ENCODE measurements around the gene ZNF598.

The ZNF598 gene

DNA sequence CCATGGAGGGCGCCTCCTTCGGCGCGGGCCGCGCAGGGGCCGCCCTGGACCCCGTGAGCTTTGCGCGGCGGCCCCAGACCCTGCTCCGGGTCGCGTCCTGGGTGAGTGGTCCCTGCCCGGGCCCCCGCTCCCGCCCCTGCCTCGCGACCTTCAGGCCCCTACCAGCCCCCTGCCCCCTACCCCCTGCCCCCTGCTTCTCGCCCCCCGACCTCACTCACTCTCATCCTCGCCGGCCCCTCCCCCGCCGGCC is 19.6 kb downstream of the ZNF598 start:
- no peak for DNase-seq

DNA sequence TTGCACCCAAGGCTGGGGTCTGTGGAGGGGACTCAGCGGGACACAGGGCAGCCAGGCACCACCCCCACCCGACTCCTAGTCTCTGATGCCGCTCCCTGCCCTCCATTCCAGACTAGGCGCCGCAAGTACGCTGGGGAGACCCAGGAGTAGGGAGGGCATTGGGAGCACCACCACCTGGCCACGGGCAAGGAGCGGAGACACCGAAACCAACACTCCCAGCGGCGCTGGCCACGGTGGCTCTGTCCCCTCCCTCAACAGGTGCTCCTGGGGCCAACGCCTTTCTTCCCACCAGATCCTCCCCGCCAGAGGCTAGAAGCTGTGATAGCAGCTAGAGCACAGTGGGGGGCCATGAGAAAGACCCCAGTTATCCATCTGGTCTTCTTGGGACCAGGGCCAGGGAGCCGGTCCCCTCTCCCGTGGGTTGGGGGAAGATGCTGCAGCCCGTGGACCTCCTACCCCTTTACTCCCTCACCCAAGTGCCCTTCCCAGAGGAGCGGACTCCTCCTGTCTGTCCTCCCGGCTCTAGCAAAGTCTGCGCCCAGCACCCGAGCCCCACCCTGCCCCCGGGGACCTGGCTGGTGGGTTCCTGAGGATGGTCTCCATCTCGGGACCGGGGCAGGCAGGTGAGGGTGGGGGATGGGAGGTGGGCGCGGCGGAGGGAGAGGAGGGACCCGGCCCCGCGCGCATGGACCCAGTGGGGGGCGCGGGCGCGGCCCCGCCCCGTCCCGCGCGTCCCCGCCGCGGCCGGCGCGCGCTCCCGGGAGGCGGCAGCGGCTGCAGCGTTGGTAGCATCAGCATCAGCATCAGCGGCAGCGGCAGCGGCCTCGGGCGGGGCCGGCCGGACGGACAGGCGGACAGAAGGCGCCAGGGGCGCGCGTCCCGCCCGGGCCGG is 20.2 kb downstream of the ZNF598 start, which contains the start of gene SYNGR3:
TSS of gene SYNGR3 (plus strand) at position 762 of the 892 bp plus-strand sequence. CDS start 133 bp downstream, outside the sequence.
- DNase-seq, result no peak

DNA sequence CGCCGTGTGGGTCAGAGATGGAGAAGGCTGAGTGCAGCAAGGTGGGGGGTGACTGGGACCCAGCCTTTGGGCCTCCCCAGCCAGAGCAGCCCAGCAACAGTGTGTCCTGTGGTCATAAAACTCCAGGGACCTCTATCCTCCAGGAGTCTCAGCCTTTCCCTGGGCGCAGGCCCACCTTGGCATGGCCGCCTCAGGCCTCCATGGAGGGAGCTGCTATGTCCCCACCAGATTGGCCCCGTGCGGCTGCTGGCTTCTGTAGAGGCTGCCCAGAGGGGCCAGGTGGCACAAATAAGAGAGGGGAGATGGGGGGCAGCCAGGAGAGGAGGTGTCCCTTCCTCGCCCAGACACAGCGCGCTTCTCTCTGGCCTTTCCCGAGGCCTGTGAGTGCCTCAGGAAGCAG is 22.4 kb downstream of the ZNF598 start:
- no peak for DNase-seq

DNA sequence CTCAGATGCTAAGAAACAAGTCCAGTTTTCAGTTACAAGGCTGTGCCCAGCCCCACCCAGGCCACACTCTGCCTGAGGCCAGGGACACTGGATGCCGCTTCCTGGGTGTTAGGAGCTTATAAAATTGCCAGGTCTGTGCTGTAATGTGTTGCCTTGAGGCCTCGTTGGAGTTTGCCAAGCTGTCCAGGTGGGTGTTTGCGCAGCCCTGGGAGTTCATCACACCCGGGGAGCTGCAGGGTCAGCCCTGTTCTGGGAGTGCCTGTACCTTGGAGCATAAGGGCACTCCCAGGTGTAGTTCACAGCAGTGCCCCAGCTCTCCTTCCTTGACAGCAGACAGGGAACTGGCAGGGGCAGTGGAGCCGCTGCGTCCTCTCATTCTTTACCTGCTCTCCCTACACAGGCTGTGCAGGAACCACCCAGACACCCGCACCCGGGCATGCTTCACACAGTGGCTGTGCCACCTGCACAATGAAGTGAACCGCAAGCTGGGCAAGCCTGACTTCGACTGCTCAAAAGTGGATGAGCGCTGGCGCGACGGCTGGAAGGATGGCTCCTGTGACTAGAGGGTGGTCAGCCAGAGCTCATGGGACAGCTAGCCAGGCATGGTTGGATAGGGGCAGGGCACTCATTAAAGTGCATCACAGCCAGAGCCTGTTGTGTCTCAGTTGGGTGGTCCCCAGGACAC is 24.0 kb downstream of the ZNF598 start:
- no peak for DNase-seq

DNA sequence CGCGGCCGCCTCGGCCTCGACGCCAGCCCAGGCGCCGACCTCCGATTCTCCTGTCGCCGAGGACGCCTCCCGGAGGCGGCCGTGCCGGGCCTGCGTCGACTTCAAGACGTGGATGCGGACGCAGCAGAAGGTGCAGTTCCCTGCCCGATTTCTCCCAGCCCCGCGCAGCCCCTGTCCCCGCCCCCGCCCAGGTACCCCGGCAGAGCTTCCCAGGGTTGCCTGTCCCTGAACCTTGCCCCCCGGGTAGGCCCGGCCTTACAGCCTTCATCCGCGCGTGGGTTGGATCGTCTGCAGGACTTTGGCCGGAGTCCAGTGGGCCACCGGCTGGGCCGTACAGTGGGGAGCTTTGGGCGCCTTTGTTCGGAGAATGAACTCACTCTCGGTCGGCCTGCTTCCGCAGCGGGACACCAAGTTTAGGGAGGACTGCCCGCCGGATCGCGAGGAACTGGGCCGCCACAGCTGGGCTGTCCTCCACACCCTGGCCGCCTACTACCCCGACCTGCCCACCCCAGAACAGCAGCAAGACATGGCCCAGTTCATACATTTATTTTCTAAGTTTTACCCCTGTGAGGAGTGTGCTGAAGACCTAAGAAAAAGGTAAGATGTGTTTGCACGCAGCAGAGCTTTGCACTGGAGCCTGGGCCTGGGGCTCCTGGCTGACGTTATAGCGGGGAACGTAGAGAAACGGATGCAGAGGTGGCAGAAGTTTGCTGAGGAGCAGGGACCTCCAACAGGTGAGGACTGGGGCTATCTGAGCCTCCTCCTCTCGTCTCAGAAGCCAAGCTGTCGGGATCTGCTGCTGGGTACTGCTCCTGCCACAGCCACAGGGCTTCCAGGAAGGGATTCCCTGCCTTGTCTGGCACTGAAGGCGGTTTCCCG is 25.0 kb downstream of the ZNF598 start:
- no peak for DNase-seq

DNA sequence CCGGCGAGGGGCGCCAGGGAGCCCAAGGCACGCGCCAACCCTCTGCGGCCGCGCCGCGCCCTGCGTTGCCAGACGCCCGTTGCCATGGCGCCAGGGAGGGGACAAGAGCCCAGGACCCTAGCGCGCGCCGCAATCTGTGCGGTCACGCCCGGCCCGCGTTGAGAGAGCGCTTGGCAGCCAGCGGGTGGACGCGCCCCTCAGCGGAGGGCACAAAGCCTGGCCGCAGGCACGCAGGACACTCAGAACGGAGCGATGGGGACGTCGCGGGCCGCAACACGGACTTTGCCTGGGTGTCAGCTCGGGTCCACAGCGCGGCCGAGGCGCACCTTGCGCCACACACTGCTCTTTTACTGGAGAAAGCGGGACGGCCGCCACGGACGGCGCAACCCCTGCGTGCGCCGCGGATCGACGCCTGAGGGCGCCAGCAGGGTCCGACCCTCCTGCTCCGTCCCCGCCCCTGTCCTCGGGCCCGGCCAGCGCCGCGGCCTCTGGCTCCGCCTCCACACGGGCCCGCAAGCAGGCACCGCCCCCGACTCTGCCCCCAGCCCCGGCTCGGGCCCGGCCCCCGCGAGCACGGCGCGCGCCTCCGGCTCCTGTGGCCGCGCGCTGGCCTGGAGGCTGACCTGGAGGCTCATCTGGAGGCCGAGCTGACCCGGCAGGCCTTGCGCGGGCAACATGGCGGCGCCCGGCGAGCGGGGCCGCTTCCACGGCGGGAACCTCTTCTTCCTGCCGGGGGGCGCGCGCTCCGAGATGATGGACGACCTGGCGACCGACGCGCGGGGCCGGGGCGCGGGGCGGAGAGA is 25.9 kb downstream of the ZNF598 start, which contains the start of gene GFER:
TSS of gene GFER (plus strand) at position 650 of the 803 bp plus-strand sequence. CDS start at position 676, 26 bp downstream.
- peak; percentile 84 for DNase-seq

DNA sequence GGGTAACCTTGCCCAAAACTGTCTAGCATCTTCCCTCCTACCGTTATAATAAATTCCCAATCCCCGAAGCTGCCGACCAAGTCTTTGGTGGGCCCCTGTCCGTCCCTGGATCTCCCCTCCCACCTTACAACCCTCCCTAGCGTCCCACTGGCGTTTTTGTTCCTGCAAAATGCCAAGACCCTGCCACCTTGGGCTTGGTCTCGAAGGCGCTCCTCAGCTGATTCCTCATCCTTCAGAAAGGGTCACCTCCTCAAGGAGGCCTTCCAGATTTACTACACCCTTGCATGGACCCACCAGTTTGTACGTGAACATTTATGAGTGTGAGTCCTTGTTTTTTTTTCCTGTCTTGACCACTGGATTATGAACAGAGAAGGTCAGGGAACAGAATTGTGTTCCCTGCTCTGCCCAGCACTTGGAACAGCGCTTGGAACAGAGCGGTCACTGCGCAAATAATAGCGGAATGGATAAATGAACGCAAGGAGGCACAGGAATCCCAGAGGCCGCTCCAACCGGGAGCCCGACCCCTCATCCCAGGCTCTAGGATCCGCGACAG is 26.6 kb downstream of the ZNF598 start:
- DNase-seq, result no peak

DNA sequence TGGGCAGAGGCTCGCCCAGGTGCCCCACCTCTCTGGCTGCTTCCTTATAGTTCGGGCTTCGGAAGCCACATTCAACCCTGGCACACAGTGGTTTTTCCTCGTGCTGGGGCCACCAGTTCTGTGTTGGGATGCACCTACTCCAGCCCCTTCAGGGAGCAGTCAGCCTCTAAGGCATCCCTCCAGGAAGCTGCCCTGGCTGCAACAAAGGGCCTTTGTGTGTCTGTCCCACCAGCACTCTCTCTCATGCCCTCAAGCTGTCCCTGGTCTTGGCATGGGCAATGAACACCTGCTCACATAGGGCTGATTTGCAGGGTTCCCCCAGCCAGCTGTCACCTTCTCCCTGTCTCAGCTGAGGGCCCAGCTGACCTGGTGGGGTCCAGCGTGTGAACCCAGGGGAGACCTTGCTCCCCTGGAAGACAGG is 27.6 kb downstream of the ZNF598 start:
- no peak for DNase-seq

DNA sequence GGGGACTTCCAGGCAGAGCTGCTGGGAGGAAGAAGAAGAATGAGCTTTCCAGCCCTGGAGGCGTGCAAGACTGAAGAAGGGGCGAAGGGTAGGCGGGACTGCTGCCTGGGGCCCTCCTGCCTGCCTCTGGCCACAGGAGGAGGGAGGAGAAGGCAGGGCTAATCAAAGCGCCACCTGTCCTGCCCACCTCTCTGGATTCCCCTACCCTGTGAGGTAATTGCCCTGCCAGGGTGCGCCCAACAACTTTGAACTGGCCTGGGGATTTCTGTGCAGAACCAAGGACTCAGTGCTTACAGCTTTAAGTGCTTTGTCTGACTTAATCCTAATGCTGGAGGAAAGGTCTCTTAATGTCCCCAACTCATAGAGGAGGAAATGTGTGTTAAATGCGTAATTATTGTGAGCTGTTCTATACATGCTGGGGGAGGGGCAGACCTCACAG is 28.2 kb downstream of the ZNF598 start, which contains the start of gene NOXO1:
TSS of gene NOXO1 (minus strand) at position 72 of the 439 bp plus-strand sequence. CDS start 290 bp downstream, outside the sequence.
- DNase-seq, result no peak

DNA sequence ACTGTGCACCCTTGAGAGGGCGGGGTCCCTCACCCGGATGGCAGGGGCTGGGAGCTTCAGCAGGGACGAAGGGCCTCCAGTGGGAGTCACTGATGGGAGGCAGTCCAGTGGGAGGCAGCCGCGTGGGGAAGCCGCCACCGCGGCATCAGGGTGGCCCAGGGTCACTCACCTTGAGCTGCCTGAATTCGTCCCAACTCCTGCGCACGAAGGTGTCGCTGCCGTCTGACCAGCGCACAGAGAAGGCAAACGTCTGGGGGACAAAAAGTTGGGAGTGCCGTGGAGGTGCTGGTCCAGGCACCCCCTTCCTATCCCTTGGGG is 28.9 kb downstream of the ZNF598 start:
- no peak for DNase-seq

DNA sequence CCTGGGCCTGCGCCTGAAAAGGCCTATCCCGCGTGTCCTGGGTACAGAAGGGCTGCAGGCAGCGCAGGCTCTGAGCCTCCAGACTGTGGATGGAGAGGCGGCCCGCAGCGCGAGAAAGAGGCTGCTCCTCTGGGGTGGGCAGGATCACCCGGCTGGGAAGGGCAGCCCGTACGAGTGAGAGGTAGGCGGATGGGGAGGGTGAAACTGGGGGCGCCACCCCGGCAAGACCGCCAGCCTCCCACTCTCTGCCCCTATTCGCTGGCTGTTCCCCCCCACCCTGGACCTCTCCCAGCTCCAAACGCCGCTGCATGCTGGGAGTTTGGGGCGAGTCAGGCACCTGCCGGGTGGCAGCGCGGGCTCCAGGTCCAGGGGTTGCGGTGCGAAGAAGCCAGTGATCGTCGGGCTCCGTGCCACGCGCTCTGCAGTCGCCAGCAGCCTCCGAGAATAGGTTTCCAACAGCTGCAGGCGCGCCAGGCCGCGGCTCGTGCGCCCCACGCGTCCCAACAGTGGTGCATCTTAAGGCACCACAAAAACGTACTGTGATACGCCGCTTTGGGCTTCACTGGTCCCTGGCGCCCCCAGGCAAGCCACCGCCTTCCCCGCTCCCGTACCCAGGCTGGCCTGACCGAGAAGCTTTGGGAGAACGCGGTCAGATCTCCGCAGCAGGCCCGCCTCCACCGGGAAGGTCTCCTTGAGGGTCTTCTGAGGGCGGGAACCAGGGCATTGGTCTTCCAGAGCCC is 29.4 kb downstream of the ZNF598 start:
- no peak for DNase-seq

DNA sequence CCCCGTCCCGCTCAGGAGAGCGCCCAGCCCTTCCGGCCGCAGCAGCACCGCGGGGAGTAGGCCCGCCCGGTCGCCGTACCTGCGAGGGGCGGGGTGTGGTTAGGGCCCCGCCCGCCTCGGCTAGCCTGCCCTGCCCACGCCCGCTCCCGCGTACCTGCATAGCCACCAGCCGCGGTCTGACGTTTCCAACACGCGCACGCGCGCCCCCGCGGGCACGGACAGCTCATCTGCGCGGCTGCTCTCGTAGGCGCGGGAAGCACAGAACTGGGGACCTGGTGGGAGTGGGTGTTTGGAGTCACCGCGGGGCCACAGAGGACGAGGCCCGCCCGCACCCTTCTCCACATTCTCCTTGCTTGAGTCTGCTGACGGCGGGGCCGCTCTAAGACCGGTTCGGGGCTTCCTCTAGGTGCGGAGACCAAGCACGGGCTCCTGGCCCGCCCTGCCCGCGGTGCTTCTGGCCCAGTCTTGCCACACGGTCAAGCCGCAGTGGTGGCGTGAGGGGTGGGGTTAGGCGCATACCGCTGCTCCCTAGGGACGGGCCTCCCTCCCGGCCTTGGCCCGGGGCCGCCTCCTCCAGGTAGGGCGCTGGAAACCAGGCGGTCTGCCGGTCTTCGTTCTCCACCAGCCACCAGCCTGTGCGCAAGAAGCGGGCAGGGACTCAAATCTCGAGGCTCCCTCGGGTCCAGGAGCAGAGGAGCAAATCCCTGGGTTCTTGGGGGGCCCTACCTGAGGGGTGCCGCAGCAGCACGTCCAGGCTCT is 30.2 kb downstream of the ZNF598 start:
- DNase-seq, result no peak

DNA sequence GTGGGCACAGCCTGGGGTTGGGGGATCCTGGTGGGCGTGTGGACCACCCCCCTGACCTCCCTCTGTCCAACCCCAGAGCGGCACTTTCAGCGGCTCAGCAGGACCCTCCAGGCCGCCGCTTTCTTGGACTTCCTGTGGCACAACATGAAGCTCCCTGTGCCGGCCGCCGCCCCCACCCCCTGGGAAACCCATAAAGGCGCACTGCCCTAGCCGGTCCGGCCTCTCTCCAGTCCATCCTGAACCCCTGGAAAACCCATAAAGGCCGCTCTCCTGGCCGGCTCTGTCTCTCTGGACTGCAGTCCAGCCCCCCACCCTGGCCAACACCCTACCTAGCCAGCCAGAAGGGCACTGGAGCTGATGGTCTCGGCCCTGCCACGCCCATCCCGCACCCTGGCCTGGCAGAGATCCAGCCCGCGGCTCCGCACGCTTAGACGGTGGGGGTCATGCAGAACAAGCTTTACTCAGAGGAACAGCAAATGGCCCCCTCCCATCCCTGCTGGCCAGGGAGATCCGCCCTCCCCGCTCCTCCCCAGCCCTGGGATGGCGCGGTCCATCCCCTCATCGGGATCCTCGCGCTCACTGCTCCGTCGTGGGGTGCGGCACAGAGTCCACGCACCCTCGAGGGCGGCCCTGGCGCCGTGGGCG is 31.0 kb downstream of the ZNF598 start:
- DNase-seq, result no peak

DNA sequence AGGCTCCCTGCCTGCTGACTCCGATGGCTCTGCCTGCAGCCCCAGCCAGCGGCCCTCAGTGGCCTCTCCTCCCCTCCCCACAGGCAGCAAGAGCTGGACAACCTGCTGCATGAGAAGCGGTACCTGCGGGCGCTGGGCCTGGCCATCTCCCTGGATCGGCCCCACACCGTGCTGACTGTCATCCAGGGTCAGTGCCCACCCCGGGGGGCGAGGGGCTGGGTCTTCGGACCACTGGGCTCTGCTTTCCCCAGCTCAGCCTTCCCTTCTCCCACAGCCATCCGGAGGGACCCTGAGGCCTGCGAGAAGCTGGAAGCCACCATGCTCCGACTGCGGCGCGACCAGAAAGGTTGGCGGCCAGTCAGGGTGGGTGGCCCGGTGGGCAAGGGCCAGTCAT is 31.7 kb downstream of the ZNF598 start:
- DNase-seq, result no peak

DNA sequence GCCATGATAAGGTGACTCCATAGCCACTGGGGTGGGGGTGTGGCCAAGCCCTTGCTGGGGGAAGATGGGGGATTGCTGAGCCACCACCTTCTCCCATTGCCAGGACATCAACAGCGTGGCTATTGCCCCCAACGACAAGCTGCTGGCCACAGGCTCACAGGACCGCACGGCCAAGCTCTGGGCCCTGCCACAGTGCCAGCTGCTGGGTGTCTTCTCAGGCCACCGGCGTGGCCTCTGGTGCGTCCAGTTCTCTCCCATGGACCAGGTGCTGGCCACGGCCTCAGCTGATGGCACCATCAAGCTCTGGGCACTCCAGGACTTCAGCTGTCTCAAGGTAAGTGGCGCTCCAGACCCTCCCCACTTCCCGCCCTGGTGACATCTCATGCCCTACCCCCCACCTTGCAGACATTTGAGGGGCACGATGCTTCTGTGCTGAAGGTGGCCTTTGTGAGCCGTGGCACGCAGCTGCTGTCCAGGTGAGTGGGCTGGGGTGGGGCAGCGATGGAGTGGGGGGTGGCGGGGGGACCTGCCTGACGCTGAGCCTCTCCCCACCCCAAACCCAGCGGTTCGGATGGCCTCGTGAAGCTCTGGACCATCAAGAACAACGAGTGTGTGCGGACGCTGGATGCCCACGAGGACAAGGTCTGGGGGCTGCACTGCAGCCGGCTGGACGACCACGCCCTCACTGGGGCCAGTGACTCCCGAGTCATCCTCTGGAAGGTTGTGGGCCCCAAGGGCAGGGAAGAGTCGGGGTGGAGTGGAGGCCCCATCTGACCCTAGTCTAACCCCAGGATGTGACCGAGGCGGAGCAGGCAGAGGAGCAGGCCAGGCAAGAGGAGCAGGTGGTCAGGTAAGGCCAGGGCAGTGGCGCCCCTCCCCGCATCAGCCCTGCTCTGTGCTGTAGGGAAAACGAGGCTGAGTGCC is 32.4 kb downstream of the ZNF598 start:
- no peak for DNase-seq

DNA sequence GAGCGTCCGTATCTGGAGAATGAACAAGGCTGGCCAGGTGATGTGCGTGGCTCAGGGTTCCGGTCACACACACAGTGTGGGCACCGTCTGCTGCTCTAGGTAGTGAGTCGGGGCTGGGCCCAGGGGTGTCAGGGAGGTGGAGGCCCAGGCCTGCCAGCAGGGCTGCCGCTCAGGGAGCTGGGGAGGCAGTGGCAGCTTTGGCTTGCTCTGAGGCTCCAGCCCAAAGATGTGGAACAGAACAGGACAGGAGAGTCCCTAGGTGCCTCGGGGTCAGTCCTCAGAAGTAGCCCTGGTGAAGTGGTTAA is 33.5 kb downstream of the ZNF598 start:
- no peak for DNase-seq

DNA sequence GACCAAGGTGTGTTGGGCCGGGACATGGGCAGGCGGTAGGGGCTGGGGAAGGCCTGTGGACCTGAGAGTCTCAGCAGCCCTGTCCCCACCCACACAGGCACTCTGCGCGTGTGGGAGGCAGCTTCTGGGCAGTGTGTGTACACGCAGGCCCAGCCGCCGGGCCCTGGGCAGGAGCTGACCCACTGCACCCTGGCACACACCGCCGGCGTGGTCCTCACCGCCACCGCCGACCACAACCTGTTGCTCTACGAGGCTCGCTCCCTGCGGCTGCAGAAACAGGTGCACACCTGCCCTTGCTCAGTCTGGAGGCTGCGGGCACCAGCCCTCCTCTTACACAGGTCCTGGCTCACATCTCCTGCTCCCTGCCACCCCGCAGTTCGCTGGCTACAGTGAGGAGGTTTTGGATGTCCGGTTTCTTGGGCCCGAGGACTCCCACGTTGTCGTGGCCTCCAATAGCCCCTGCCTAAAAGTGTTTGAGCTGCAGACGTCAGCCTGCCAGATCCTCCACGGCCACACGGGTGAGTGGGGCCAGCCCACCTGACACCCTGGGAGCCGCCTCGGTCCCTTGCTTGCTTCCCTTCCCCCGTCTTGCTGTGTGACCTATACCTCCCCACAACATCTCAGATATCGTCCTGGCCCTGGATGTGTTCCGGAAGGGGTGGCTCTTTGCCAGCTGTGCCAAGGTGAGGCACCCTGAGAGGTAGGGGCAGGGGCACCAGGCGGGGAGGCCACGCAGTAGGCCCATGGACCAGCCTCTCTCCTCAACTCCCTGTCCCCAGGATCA is 34.0 kb downstream of the ZNF598 start:
- DNase-seq, result no peak
